HG02973 (cell line): ENCODE results near the gene MLYCD.
A peak's percentile ranks its signal among the peaks of the same experiment; 100 is the strongest.
"Not testable (repeated sequence)": the region's sequence is repeated elsewhere in the genome, so short reads cannot be mapped to it uniquely, and the experiment has no call there.

Experiments used
- ATAC-seq: cut with Tn5 transposase; IDR thresholded peaks from one replicate; pipeline ENCODE4 v1.9.1; 2021; ENCODE audit warnings: moderate library complexity; ENCODE audit not compliant: unreplicated experiment

Gene MLYCD

GRCh38 chr16:83939266-83939855, 40.4 kb downstream of the MLYCD start:
- ATAC-seq = no peak

GRCh38 chr16:83940119-83940518, 41.2 kb downstream of the MLYCD start:
- no peak for ATAC-seq

DNA sequence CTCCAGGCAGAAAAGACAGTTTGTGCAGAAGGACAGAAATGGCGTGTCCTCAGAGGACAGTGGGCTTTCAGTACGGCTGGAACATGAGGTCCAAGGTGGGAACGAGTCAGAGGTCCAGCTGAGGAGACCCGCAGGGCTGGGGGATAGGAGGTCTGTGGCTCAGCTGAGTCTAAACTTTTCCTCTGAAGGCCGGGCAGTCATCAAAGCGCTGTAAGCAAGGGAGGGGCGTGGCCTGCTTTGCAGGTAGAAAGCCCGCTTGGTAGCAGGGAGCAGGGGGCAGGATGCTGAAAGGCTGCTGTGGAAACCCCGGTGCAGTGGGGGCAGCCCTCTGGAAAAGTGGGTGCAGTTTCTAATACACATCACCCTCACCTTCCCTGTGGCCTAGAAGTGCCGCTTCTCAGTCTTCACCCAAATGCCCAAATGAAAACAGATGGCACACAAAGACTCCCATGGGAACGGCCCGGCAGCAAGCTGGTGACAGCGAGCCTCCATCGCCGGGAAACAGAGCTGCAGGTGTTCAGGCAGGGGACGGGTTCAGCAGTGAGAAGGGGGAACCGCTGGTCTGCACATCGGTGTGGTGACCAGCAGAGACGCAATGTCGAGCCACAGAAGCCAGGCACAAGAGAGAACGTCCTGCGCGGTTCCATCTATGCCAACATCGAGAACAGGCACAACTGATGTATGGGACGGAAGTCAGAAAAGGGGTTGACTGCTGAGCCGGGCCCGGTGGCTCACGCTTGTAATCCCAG, 41.9 kb downstream of the MLYCD start:
- no peak for ATAC-seq

DNA sequence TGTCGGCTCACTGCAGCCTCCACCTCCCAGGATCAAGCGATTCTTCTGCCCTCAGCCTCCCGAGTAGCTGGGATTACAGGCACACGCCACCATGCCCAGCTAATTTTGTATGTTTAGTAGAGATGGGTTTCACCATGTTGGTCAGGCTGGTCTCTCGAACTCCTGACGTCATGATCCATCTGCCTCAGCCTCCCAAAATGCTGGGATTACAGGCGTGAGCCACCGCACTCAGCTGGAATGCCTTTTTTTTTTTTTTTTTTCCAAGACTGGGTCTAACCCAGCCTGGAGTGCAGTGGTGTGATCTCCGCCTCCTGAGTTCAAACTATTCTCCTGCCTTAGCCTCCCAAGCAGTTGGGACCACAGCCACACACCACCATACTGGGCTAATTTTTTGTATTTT, 42.6 kb downstream of the MLYCD start:
- not testable (repeated sequence) for ATAC-seq

GRCh38 chr16:83942074-83942473, 43.2 kb downstream of the MLYCD start:
- no peak for ATAC-seq

- ATAC-seq = no peak
Observed at GRCh38 chr16:83942815-83943515, 44.0 kb downstream of the MLYCD start.

- ATAC-seq = no peak
Observed at GRCh38 chr16:83943516-83944050, 44.7 kb downstream of the MLYCD start.

- ATAC-seq = no peak
Observed at GRCh38 chr16:83945587-83945986, 46.7 kb downstream of the MLYCD start.

DNA sequence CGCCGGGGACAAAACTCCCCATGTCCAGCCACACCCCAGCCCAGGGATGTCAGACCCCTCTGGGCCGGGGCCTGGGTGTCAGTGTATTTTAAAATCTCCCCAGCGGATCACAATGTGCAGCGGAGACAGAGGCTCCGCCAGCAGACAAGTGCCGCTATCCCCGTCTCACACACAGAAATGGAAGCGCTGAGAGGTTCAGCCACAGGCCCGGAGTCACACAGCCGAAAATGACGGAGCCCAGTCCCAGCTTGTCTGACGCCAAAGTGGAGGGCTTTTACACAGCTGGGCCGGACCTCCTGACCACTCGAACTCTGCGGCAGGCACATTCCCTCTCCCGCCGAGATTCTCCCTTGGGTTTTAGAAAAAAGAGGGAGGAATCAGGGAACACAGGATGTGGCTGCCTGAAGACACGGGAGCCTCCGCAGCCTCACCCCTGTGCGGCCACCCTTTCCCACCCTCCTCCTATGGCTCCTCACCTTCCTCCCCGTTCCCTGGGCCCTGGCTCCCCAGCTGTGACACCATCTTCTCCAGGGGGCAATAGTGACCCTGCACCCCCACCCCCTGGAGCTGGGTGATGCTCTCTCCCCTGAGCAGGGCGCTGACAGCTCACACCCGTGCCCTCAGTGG, 47.4 kb downstream of the MLYCD start:
- no peak for ATAC-seq

DNA sequence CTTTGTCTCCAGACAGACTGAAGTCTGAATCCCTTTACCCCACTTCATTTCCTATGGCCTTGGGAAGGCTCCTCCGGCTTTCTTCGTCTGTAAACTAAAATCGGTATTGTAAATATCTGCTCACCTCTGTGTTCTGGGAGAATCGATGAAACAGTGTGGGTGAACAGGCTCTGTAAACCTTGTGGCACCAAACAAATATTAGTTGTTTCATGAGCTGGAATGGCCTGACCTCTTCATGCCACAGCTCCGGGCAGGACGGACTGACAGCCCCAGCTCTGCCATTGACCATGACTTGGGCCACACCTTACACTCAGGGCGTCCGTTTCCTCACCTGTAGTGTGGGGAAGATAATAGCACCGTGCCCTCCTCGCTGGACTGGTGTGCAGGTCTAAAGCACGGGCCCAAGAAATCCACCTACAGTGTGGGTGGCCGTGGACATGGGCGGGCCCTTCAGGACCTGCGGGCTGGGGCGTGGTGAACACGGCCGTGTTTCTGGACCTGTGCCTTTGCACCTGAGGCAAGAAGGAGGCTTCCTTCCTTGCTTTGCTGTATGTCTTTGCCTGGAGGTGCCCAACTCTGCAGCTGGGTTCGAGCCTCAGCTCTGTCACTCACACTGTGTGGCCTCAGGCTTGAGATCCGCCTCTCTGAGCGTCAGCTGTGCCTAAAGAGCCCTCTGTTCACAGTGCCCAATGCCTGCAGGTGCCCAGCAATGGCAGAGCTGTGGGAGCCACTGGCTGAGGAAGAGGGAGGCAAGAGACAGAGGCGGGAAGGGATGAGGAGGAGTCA, 48.1 kb downstream of the MLYCD start:
- no peak for ATAC-seq

- no peak for ATAC-seq
Observed at GRCh38 chr16:83947642-83948234, 48.8 kb downstream of the MLYCD start.

- ATAC-seq = no peak
Observed at GRCh38 chr16:83948914-83949723, 50.2 kb downstream of the MLYCD start.

GRCh38 chr16:83949724-83950001, 50.7 kb downstream of the MLYCD start:
- ATAC-seq = no peak

DNA sequence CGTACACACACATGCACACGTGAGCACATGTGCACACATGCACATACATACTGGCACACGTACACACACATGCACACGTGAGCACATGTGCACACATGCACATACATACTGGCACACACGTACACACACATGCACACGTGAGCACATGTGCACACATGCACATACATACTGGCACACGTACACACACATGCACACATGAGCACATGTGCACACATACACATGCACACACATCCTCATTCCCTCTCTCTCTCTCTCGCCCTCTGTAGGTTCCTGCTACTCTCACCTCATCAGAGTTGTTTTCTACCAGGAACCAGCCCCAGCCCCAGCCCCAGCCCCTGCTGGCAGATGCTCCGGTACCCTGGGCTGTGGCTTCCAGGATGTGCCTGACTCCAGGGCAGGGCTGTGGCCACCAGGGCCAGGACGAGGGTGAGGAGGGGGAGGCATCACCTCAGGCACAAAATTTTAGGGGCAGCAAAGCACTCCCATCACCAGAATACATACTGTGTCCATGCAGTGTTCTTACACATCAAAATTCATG, 52.0 kb downstream of the MLYCD start:
- not testable (repeated sequence) for ATAC-seq

GRCh38 chr16:83951544-83951943, 52.6 kb downstream of the MLYCD start:
- ATAC-seq = no peak

DNA sequence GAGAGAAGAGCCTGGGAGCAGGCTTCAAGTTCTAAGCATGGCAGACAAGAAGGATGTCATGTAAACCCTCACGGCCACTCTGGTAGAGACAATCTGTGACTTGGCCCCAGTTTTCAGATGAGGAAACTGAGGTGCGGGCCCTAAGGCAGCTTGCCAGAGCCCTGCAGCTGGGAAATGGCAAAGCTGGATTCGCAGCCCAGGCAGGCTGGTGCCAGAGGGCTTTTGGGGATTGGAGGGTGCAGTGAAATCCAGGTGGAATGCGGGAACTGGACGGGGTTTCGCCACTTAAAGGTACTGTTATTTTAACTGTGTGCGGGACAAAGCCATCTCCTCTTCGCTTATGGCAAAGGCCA, 53.6 kb downstream of the MLYCD start:
- ATAC-seq = no peak

GRCh38 chr16:83952940-83953795, 54.3 kb downstream of the MLYCD start, which contains the start of gene OSGIN1:
Gene OSGIN1 (plus strand): TSS chr16:83953240. CDS start chr16:83957672, 4,432 bp downstream.
- peak; percentile 76 for ATAC-seq

DNA sequence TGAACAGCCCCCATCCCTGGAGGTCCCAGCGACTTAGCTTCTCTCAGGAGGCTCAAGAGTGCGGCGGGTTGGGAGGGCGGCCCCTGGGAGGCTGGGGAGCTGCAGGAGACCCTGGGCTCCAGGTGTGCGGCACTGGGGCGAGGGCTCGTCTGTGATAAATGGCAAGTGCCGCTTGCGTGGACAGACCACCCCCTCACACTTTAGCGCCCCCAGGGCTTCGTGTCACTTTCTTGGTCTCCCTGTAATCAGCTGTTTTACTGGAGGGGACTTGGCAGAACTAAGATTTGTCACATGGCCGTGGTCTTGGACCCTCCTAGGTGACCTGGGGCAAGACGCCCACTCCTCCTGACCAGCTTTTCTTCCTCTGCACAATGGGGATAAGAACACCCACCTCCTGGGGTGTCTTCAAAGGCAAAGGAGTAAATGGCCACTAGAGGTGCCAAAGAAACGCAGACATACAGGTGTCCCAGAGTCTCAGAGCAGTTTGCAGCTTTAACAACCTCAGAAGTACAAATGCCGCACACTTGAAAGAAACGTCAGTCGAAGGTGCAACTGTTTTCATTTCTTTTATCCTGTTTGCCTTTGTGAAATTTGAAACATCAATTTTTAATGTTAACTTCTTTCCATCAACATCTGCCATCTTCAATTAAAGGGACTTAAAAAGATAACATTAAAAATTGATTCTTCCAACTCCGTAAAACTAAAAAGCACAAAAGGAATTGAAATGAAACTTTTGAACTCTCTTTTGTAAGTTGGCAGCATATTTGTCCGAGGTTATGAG, 55.1 kb downstream of the MLYCD start:
- no peak for ATAC-seq
